K562 (cell line): ENCODE data around the gene BRME1. TPM values are rescaled to one million over a fixed set of nuclear protein-coding genes. Genes with fewer than 3 reads are reported as not detected.

Source experiments
- HSF4 ChIP-seq: fragments of 250-450 bp; sonication (Bioruptor Pico); IDR thresholded peaks from 2 replicates; pipeline ENCODE4 v2.1.2; 2022; ENCODE audit warnings: mild to moderate bottlenecking, moderate library complexity, borderline replicate concordance
- OTX1 ChIP-seq: fragments of 450-650 bp; formaldehyde crosslinking; IDR thresholded peaks from 2 replicates; pipeline ENCODE4 v1.4.0; 2022; ENCODE audit warnings: mild to moderate bottlenecking
- TOE1 ChIP-seq, 2 experiments: fragments of 450-650 bp in 1 of 2; sonication (generic) in 1 of 2; formaldehyde crosslinking in 1 of 2; IDR thresholded peaks; 2 replicates each; pipeline versions ENCODE4 v1.7.1 to v1.8.0; 2016 to 2022; ENCODE audit warnings: borderline replicate concordance in 2 of 2, mild to moderate bottlenecking in 2 of 2, antibody characterized with exemption in 1 of 2, inconsistent platforms in 1 of 2, low read depth in 1 of 2, missing genetic modification reagents in 1 of 2, moderate library complexity in 1 of 2
- ZKSCAN1 ChIP-seq: fragments of 150-350 bp; IDR thresholded peaks from 2 replicates; pipeline ENCODE4 v1.6.1; 2016; ENCODE audit warnings: low read depth, low read length
- polyA plus RNA-seq, 8 experiments: library from polyadenylated mRNA; depleted of rRNA in 4 of 8; stranded (reverse) in 5 of 8; unstranded in 3 of 8; fragments of >200 nt; fragmentation: Nextera tagmentation in 2 of 8; fragmentation: Illumina TruSeq in 1 of 8; extraction: Ambion mirVana in 2 of 8; extraction: Trizol in 1 of 8; gene quantifications; 2 replicates each; pipeline versions ENCODE4 v1.2.1 to v1.2.3, GENCODE V29; 2011 to 2014; ENCODE audit warnings: inconsistent platforms in 1 of 8, missing spikeins in 1 of 8
- total RNA-seq, 7 experiments: library from RNA; depleted of rRNA in 6 of 7; stranded (reverse); fragments of >200 nt in 6 of 7; fragmentation: Illumina TruSeq in 2 of 7; extraction: Trizol in 2 of 7; gene quantifications; 2 replicates each; pipeline versions ENCODE4 v1.2.1 to v1.2.3, GENCODE V29; 2011 to 2021; ENCODE audit warnings: low replicate concordance in 1 of 7
- TF ChIP-seq, protein P1 (sequence below), 2 experiments: fragments of 450-650 bp; IDR thresholded peaks; 2 replicates each; pipeline ENCODE4 v1.6.1; 2016; ENCODE audit warnings: mild to moderate bottlenecking in 2 of 2, borderline replicate concordance in 1 of 2, low read depth in 1 of 2, moderate library complexity in 1 of 2
- TF ChIP-seq, protein P2 (sequence below): fragments of 250-450 bp; sonication (Bioruptor Pico); IDR thresholded peaks from 2 replicates; pipeline ENCODE4 v1.6.1; 2021; ENCODE audit warnings: mild to moderate bottlenecking
- TF ChIP-seq, protein P3 (sequence below): IDR thresholded peaks from 2 replicates; pipeline ENCODE4 v1.6.1; 2011; ENCODE audit warnings: borderline replicate concordance, low read depth, mild to moderate bottlenecking, moderate library complexity, low read length; ENCODE audit not compliant: insufficient read depth, poor library complexity, severe bottlenecking
- TF ChIP-seq, protein P4 (sequence below): sonication (generic); formaldehyde crosslinking; IDR thresholded peaks from 2 replicates; pipeline ENCODE4 v1.9.0; 2022; ENCODE audit warnings: mild to moderate bottlenecking, missing genetic modification reagents
- TF ChIP-seq, protein P5 (sequence below): fragments of 450-650 bp; formaldehyde crosslinking; IDR thresholded peaks from 2 replicates; pipeline ENCODE4 v1.4.0; 2020; ENCODE audit warnings: mild to moderate bottlenecking, moderate library complexity

The BRME1 gene
- total and polyA plus RNA-seq, 9 of the 15 experiments (the other 6 are each of a cell fraction or from before 2014, with no cell fraction given) = 0.75 to 6.1 (median 3.6) TPM

- TF ChIP-seq, protein P1, sequence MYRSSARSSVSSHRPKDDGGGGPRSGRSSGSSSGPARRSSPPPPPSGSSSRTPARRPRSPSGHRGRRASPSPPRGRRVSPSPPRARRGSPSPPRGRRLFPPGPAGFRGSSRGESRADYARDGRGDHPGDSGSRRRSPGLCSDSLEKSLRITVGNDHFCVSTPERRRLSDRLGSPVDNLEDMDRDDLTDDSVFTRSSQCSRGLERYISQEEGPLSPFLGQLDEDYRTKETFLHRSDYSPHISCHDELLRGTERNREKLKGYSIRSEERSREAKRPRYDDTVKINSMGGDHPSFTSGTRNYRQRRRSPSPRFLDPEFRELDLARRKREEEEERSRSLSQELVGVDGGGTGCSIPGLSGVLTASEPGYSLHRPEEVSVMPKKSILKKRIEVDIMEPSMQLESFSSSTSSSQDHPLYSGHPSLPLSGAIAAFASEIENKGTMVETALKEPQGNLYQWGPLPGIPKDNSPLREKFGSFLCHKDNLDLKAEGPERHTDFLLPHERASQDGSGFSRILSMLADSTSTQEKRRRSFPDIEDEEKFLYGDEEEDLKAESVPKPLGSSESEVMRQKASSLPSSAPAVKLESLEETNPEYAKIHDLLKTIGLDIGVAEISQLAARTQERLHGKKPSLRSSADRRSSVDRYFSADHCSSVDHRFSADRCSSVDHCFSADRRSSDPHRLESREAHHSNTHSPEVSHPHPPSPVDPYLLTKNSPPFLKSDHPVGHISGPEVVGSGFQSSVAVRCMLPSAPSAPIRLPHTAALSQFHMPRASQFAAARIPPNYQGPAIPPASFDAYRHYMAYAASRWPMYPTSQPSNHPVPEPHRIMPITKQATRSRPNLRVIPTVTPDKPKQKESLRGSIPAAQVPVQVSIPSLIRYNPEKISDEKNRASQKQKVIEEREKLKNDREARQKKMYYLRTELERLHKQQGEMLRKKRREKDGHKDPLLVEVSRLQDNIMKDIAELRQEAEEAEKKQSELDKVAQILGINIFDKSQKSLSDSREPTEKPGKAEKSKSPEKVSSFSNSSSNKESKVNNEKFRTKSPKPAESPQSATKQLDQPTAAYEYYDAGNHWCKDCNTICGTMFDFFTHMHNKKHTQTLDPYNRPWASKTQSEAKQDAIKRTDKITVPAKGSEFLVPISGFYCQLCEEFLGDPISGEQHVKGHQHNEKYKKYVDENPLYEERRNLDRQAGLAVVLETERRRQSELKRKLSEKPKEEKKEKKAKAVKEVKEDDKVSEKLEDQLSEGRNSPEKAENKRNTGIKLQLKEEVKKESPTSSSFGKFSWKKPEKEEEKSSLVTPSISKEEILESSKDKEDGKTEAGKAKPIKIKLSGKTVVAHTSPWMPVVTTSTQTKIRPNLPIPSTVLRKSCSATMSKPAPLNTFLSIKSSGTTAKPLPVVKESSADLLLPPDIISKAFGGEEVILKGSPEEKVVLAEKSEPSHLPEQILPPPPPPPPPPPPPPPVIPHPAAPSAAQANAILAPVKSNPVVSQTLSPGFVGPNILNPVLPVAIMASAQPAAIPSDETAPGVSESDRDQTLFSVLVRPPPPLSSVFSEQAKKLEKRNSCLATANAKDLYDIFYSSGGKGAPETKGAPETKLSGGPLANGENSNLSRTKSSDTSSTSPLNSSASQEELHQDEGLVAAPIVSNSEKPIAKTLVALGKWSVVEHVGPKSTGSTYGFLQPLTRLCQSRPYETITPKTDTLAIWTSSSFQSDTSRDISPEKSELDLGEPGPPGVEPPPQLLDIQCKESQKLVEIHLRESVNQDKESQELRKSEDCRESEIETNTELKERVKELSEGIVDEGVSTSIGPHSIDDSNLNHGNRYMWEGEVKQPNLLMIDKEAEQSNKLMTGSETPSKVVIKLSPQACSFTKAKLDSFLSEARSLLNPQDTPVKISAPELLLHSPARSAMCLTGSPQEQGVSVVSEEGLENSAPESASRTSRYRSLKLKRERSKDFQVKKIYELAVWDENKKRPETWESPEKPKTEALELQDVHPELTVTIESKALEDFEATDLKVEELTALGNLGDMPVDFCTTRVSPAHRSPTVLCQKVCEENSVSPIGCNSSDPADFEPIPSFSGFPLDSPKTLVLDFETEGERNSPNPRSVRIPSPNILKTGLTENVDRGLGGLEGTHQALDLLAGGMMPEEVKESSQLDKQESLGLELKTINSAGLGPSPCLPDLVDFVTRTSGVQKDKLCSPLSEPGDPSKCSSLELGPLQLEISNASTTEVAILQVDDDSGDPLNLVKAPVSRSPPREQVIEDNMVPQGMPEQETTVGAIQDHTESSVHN (IDR thresholded peaks at IDR 0.05; ENCODE audit: borderline replicate concordance in 1 of 2, low read depth in 1 of 2) = peak in 1 of 2 experiments; percentile 78; a peak in 2 of 4 replicates
- TF ChIP-seq OTX1 = no peak
- TF ChIP-seq, protein P2, sequence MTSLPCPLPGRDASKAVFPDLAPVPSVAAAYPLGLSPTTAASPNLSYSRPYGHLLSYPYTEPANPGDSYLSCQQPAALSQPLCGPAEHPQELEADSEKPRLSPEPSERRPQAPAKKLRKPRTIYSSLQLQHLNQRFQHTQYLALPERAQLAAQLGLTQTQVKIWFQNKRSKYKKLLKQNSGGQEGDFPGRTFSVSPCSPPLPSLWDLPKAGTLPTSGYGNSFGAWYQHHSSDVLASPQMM (CRISPR knock-in tag) = no peak
- TF ChIP-seq, protein P3, sequence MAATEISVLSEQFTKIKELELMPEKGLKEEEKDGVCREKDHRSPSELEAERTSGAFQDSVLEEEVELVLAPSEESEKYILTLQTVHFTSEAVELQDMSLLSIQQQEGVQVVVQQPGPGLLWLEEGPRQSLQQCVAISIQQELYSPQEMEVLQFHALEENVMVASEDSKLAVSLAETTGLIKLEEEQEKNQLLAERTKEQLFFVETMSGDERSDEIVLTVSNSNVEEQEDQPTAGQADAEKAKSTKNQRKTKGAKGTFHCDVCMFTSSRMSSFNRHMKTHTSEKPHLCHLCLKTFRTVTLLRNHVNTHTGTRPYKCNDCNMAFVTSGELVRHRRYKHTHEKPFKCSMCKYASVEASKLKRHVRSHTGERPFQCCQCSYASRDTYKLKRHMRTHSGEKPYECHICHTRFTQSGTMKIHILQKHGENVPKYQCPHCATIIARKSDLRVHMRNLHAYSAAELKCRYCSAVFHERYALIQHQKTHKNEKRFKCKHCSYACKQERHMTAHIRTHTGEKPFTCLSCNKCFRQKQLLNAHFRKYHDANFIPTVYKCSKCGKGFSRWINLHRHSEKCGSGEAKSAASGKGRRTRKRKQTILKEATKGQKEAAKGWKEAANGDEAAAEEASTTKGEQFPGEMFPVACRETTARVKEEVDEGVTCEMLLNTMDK = no peak
- TF ChIP-seq, protein P4, sequence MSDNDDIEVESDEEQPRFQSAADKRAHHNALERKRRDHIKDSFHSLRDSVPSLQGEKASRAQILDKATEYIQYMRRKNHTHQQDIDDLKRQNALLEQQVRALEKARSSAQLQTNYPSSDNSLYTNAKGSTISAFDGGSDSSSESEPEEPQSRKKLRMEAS (CRISPR knock-in tag) = no peak
- no peak for TF ChIP-seq TOE1 (IDR thresholded peaks at IDR 0.05; ENCODE audit: borderline replicate concordance)
- no peak for TF ChIP-seq TOE1 (CRISPR knock-in tag; IDR thresholded peaks at IDR 0.05; ENCODE audit: borderline replicate concordance, low read depth)
- TF ChIP-seq, protein P5, sequence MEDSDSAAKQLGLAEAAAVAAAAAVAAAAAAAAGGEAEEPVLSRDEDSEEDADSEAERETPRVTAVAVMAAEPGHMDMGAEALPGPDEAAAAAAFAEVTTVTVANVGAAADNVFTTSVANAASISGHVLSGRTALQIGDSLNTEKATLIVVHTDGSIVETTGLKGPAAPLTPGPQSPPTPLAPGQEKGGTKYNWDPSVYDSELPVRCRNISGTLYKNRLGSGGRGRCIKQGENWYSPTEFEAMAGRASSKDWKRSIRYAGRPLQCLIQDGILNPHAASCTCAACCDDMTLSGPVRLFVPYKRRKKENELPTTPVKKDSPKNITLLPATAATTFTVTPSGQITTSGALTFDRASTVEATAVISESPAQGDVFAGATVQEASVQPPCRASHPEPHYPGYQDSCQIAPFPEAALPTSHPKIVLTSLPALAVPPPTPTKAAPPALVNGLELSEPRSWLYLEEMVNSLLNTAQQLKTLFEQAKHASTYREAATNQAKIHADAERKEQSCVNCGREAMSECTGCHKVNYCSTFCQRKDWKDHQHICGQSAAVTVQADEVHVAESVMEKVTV (CRISPR knock-in tag) = no peak
- TF ChIP-seq HSF4 (CRISPR knock-in tag) = no peak
- no peak; the same call in 1 of the 2 replicates for TF ChIP-seq ZKSCAN1
Measured at GRCh38 chr19:13846557-13847406, 59.1 kb downstream of the BRME1 start (continued).
